Muscle of leg (tissue), 11 donors: ENCODE results near the gene CENPVL1. TPM values are rescaled to one million over a fixed set of nuclear protein-coding genes. Genes with fewer than 3 reads are reported as not detected.
A peak's percentile ranks its signal among the peaks of the same experiment; 100 is the strongest.

ENCODE experiments used
- DNase-seq: peaks from one replicate; pipeline ENCODE4 v3.0.0; 2013
- H3K27ac ChIP-seq: one replicate; pipeline ENCODE4 v1.5.1; 2013; ENCODE audit warnings: mild to moderate bottlenecking, low read length, control low read depth
- H3K27me3 ChIP-seq: one replicate; pipeline ENCODE4 v1.6.1; 2013; ENCODE audit warnings: low read length; ENCODE audit not compliant: control insufficient read depth, insufficient read depth
- H3K36me3 ChIP-seq: one replicate; pipeline ENCODE4 v1.6.1; 2013; ENCODE audit warnings: low read length; ENCODE audit not compliant: control insufficient read depth, insufficient read depth
- H3K4me1 ChIP-seq: one replicate; pipeline ENCODE4 v1.6.1; 2013; ENCODE audit warnings: low read length; ENCODE audit not compliant: control insufficient read depth, insufficient read depth
- H3K4me3 ChIP-seq: one replicate; pipeline ENCODE4 v1.5.1; 2013; ENCODE audit warnings: low read length, control low read depth
- H3K9me3 ChIP-seq: replicated peaks from 2 replicates; pipeline ENCODE4 v1.6.1; 2013; ENCODE audit warnings: low read depth, low read length; ENCODE audit not compliant: control insufficient read depth
- WGBS: methylation state at CpG from one replicate; pipeline ENCODE4 v1.1.5; 2013; ENCODE audit warnings: missing lambda C conversion rate; ENCODE audit not compliant: insufficient coverage; 5-methylcytosine and 5-hydroxymethylcytosine counted together
- polyA plus RNA-seq, 8 donors: library from polyadenylated mRNA; unstranded; fragments of 120-200 nt; gene quantifications; one replicate each; pipeline versions ENCODE4 v1.2.1 to v1.2.3, GENCODE V29; 2013; ENCODE audit warnings: inconsistent platforms in 1 of 8, low replicate concordance in 1 of 8; ENCODE audit not compliant: insufficient read length in 8 of 8, insufficient read depth in 1 of 8
- total RNA-seq: library from RNA; stranded (reverse); fragments of 120-200 nt; gene quantifications from one replicate; pipeline ENCODE4 v1.2.4, GENCODE V29; 2013

CENPVL1 gene
- total and polyA plus RNA-seq, 9 donors: 0.17 TPM; not detected in 8

- WGBS: no CpG with 5 or more reads among the region's 2 CpGs
- Histone ChIP-seq H3K9me3 (no peaks in the 10 kb centered on the region), H3K27ac (no peak overlapping the region), H3K27me3 (peaks cover 13% of the 10 kb centered on the region), H3K4me3 (no peak overlapping the region), H3K4me1 (no peaks in the 10 kb centered on the region), H3K36me3 (no peaks in the 10 kb centered on the region)
- peak; percentile 8 for DNase-seq
These were observed 26.8 kb downstream of the CENPVL1 start for GRCh38 chrX:51737091-51737490.

GRCh38 chrX:51742586-51742985 is 32.3 kb downstream of the CENPVL1 start:
- Histone ChIP-seq H3K4me3 (no peak overlapping the region), H3K27me3 (peaks cover 23% of the 10 kb centered on the region), H3K9me3 (peaks cover 5% of the 10 kb centered on the region), H3K36me3 (no peaks in the 10 kb centered on the region), H3K4me1 (no peaks in the 10 kb centered on the region), H3K27ac (no peak overlapping the region)
- DNase-seq: no peak
- 32% methylated on average over 3 of the region's 3 CpGs for whole genome bisulfite sequencing

GRCh38 chrX:51743179-51743957 is 33.1 kb downstream of the CENPVL1 start, which contains the start of gene GSPT2:
Gene GSPT2, plus strand, starts transcription at chrX:51743442. Its CDS starts 185 bp downstream, at chrX:51743627.
- H3K9me3 ChIP-seq: peaks cover 5% of the 10 kb centered on the region
- DNase-seq: peak; percentile 90
- peaks cover 21% of the 10 kb centered on the region for H3K27me3 ChIP-seq
- H3K36me3 ChIP-seq: no peaks in the 10 kb centered on the region
- H3K27ac ChIP-seq: peak within 1 kb of the TSS; percentile 71
- H3K4me1 ChIP-seq: no peaks in the 10 kb centered on the region
- H3K4me3 ChIP-seq: peak within 1 kb of the TSS; percentile 68
- 31% methylated on average over 63 of the region's 63 CpGs for WGBS

GRCh38 chrX:51747671-51748070 is 37.4 kb downstream of the CENPVL1 start:
- Histone ChIP-seq H3K4me1 (no peaks in the 10 kb centered on the region), H3K27me3 (peaks cover 21% of the 10 kb centered on the region), H3K4me3 (no peak overlapping the region), H3K27ac (no peak overlapping the region), H3K36me3 (no peaks in the 10 kb centered on the region), H3K9me3 (peaks cover 5% of the 10 kb centered on the region)
- DNase-seq: no peak

- no peak overlapping the region for H3K27ac ChIP-seq
- no peaks in the 10 kb centered on the region for H3K4me1 ChIP-seq
- no peak for DNase-seq
- H3K9me3 ChIP-seq: no peaks in the 10 kb centered on the region
- peaks cover 13% of the 10 kb centered on the region for H3K27me3 ChIP-seq
- WGBS: no CpG with 5 or more reads among the region's 6 CpGs
- H3K36me3 ChIP-seq: no peaks in the 10 kb centered on the region
- no peak overlapping the region for H3K4me3 ChIP-seq
These were observed 48.9 kb downstream of the CENPVL1 start for GRCh38 chrX:51759055-51759839.

- no peak overlapping the region for H3K27ac ChIP-seq
- H3K27me3 ChIP-seq: peaks cover 12% of the 10 kb centered on the region
- no peaks in the 10 kb centered on the region for H3K9me3 ChIP-seq
- H3K36me3 ChIP-seq: no peaks in the 10 kb centered on the region
- no peak for DNase-seq
- 63% methylated on average over 3 of the region's 4 CpGs for WGBS
- H3K4me1 ChIP-seq: no peaks in the 10 kb centered on the region
- H3K4me3 ChIP-seq: no peak overlapping the region
These were observed 50.3 kb downstream of the CENPVL1 start for GRCh38 chrX:51760657-51761056.

Other genes starting within 250 kb of the CENPVL1 start
- 4.7 TPM for gene NUDT11, start 213.9 kb upstream of the CENPVL1 start, total RNA-seq
- gene NUDT11, start 213.9 kb upstream of the CENPVL1 start, polyA plus RNA-seq: 10 to 100 TPM in 1 of 8 donors, 1 to 10 TPM in 7; 3.9 to 10.0 (median 6.1) TPM
- 0.09 TPM for gene CENPVL3, start 91.6 kb upstream of the CENPVL1 start, total RNA-seq
- under 1 TPM; 0.06 to 0.25 (median 0.17) TPM for gene CENPVL3, start 91.6 kb upstream of the CENPVL1 start, polyA plus RNA-seq
- not detected for gene CENPVL2, start 27.7 kb upstream of the CENPVL1 start, total RNA-seq
- gene CENPVL2, start 27.7 kb upstream of the CENPVL1 start, polyA plus RNA-seq: under 1 TPM in 1 of 8 donors, not detected in 7; 0.17 TPM
- gene GSPT2, start 32.9 kb downstream of the CENPVL1 start, total RNA-seq: 5.7 TPM
- 10 to 100 TPM in 3 of 8 donors, 1 to 10 TPM in 5; 7.7 to 11.8 (median 9.3) TPM for gene GSPT2, start 32.9 kb downstream of the CENPVL1 start, polyA plus RNA-seq
- 133 TPM for gene MAGED1, start 183.1 kb downstream of the CENPVL1 start, total RNA-seq
- gene MAGED1, start 183.1 kb downstream of the CENPVL1 start, polyA plus RNA-seq: 100 to 1,000 TPM; 234 to 394 (median 314) TPM